Vagina (tissue), 2 donors: Measurements from ENCODE around the gene CREG1.

Experiments used
- CTCF ChIP-seq, 3 experiments: fragments of 450-650 bp in 2 of 3; fragments of 200-600 bp in 1 of 3; sonication (generic) in 1 of 3; IDR thresholded peaks; one replicate each; pipeline ENCODE4 v1.5.1; 2017 to 2019; ENCODE audit warnings: antibody characterized with exemption in 3 of 3, mild to moderate bottlenecking in 2 of 3, moderate library complexity in 2 of 3
- POLR2A ChIP-seq, 2 donors: fragments of 450-650 bp; IDR thresholded peaks; one replicate each; pipeline ENCODE4 v1.6.1; 2017; ENCODE audit warnings: antibody characterized with exemption in 2 of 2, mild to moderate bottlenecking in 2 of 2, moderate library complexity in 2 of 2

GRCh38 chr1:167551362-167551761 is 2.2 kb downstream of the CREG1 start:
- TF ChIP-seq CTCF (IDR thresholded peaks at IDR 0.05) (no peak), POLR2A (IDR thresholded peaks at IDR 0.05) (no peak)
